ENCODE measurements around the gene SUPT16H. TPM values are rescaled to one million over a fixed set of nuclear protein-coding genes. Genes with fewer than 3 reads are reported as not detected.

Gene SUPT16H
- total RNA-seq, 1 donor from 2014 or later: 52.6 TPM

GRCh38 chr14:21302013-21302835 is 81.6 kb downstream of the SUPT16H start:
- no peak for DNase-seq (ENCODE audit: low spot score)

Other genes with a start within 250 kb of the SUPT16H start
- not detected for gene OR5AU1, start 228.0 kb downstream of the SUPT16H start, total RNA-seq
- gene HNRNPC, start 114.6 kb downstream of the SUPT16H start, total RNA-seq: 330 TPM
- 0.80 TPM for gene RPGRIP1, start 103.9 kb downstream of the SUPT16H start, total RNA-seq
- 60.9 TPM for gene CHD8, start 72.1 kb upstream of the SUPT16H start, total RNA-seq
- 24.2 TPM for gene RAB2B, start 92.9 kb upstream of the SUPT16H start, total RNA-seq
- gene TOX4, start 93.2 kb upstream of the SUPT16H start, total RNA-seq: 85.0 TPM
- gene METTL3, start 127.3 kb upstream of the SUPT16H start, total RNA-seq: 37.0 TPM
- 2.6 TPM for gene SALL2, start 142.3 kb upstream of the SUPT16H start, total RNA-seq
- not detected for gene OR10G3, start 196.1 kb upstream of the SUPT16H start, total RNA-seq